Panc1 (cell line): ENCODE measurements around the gene SLC25A10. TPM values are rescaled to one million over a fixed set of nuclear protein-coding genes. Genes with fewer than 3 reads are reported as not detected.

Experiments
- ATAC-seq: fragments of 200-7000 bp; cut with Tn5 transposase; 2 replicates; pipeline ENCODE4 v1.9.1; 2020; ENCODE audit warnings: mild to moderate bottlenecking, moderate library complexity
- BruUV-seq: library from RNA; stranded (reverse); fragments of 400-500 nt; replicated peaks from 2 replicates; lab custom pipeline; 2021; lab: Mats Ljungman, UMichigan
- CTCF ChIA-PET: fragments of 300-600 bp; sonication (Branson Sonifier 250); formaldehyde crosslinking; loops from one replicate; lab custom pipeline; 2022; ENCODE audit warnings: antibody characterized with exemption; lab: Charles Lee
- POLR2A ChIA-PET: fragments of 300-600 bp; sonication (Branson Sonifier 250); formaldehyde crosslinking; loops from one replicate; lab custom pipeline; 2022; ENCODE audit warnings: antibody characterized with exemption; lab: Charles Lee
- DNase-seq: peaks from one replicate; pipeline ENCODE4 v3.0.0-alpha.2; 2010; ENCODE audit warnings: low read depth, low spot score
- H3K27ac ChIP-seq: 2 replicates; pipeline ENCODE4 v1.5.1; 2011; ENCODE audit warnings: mild to moderate bottlenecking, low read length, inconsistent platforms
- H3K27me3 ChIP-seq: fragments of 200-500 bp; sonication (Bioruptor generic); 2 replicates; pipeline ENCODE4 v1.6.0; 2014; ENCODE audit warnings: low read length, inconsistent platforms; ENCODE audit not compliant: control insufficient read depth, insufficient read depth
- H3K36me3 ChIP-seq: fragments of 200-500 bp; sonication (Bioruptor generic); 2 replicates; pipeline ENCODE4 v1.5.1; 2014; ENCODE audit warnings: inconsistent platforms, mild to moderate bottlenecking, low read length, moderate library complexity; ENCODE audit not compliant: control insufficient read depth, insufficient read depth
- H3K4me1 ChIP-seq: 2 replicates; pipeline ENCODE4 v1.5.1; 2011; ENCODE audit warnings: inconsistent platforms, mild to moderate bottlenecking, low read length, moderate library complexity; ENCODE audit not compliant: control insufficient read depth, insufficient read depth
- H3K4me3 ChIP-seq, 2 experiments: 2 replicates each; pipeline ENCODE4 v1.5.1; 2011 to 2012; ENCODE audit warnings: low read depth in 2 of 2, low read length in 2 of 2, mild to moderate bottlenecking in 2 of 2, inconsistent platforms in 1 of 2, moderate library complexity in 1 of 2
- H3K9me3 ChIP-seq: fragments of 200-500 bp; sonication (Bioruptor generic); 2 replicates; pipeline ENCODE4 v1.5.1; 2014; ENCODE audit warnings: low read depth, mild to moderate bottlenecking, inconsistent platforms, low read length, moderate library complexity; ENCODE audit not compliant: control insufficient read depth, insufficient read depth
- CTCF ChIP-seq: fragments of 450-650 bp; IDR thresholded peaks from 2 replicates; pipeline ENCODE4 v1.5.1; 2017; ENCODE audit warnings: mild to moderate bottlenecking
- POLR2AphosphoS5 ChIP-seq: IDR thresholded peaks from 2 replicates; pipeline ENCODE4 v1.6.1; 2012; ENCODE audit warnings: mild to moderate bottlenecking, low read depth, low read length, moderate library complexity
- REST ChIP-seq, 2 experiments: IDR thresholded peaks; 2 replicates each; pipeline ENCODE4 v1.6.1; 2011 to 2012; ENCODE audit warnings: low read depth in 2 of 2, control low read depth in 1 of 2, low read length in 1 of 2, mild to moderate bottlenecking in 1 of 2, moderate library complexity in 1 of 2; ENCODE audit not compliant: insufficient read depth in 1 of 2
- SIN3A ChIP-seq: IDR thresholded peaks from 2 replicates; pipeline ENCODE4 v1.6.1; 2012; ENCODE audit warnings: low read depth, mild to moderate bottlenecking, low read length, moderate library complexity, borderline replicate concordance; ENCODE audit not compliant: insufficient read depth
- TCF7L2 ChIP-seq: IDR thresholded peaks from 2 replicates; pipeline ENCODE4 v1.6.1; 2011; ENCODE audit warnings: mild to moderate bottlenecking, low read depth, low read length, inconsistent platforms
- in situ Hi-C: cut with HindIII; loops from 2 replicates; pipeline ENCODE4 v1.10.0; 2016; ENCODE audit warnings: low sequenced_read_pairs, low pct_unique_long_range_greater_than_20kb
- intact Hi-C: fragments of 100-400 bp; cut with micrococcal nuclease; formaldehyde crosslinking; loops from one replicate; pipeline ENCODE4 v1.10.0; 2022; ENCODE audit not compliant: unreplicated experiment
- total RNA-seq: library from RNA; stranded (reverse); gene quantifications from one replicate; pipeline ENCODE4 v1.2.1, GENCODE V29; 2021; ENCODE audit not compliant: unreplicated experiment

The SLC25A10 gene
- total RNA-seq, 1 experiment from 2014 or later = 81.2 TPM

- in situ Hi-C loops (no loop called here), intact Hi-C loops (no loop called here)
- no peaks in the 10 kb centered on the region for H3K9me3 ChIP-seq
- ChIA-PET POLR2A (no interaction called here), CTCF (interaction anchor here (0.5 to 0.8 kb wide), 3 partner anchors 33 to 245 kb away, joined by 3 to 6 read pairs (median 3); no protein-coding TSS in a partner anchor)
- DNase-seq = no peak
- no peak for TF ChIP-seq REST (IDR thresholded peaks at IDR 0.05; ENCODE audit: insufficient read depth in 1 of 2, low read depth in 2 of 2, low read length in 1 of 2)
- TF ChIP-seq TCF7L2 = no peak
- 0 out of 2 replicates have a peak, but pooled peaks have one; percentile 38 for TF ChIP-seq SIN3A
- TF ChIP-seq POLR2AphosphoS5 = peak; percentile 75
- no peak for TF ChIP-seq CTCF
- H3K4me3 ChIP-seq = peak overlapping the region; percentile 78 to 82
- peak overlapping the region; percentile 87 for H3K27ac ChIP-seq
- H3K27me3 ChIP-seq = no peaks in the 10 kb centered on the region
- peaks cover 37% of the 10 kb centered on the region for H3K4me1 ChIP-seq
- no TSS peak for BruUV-seq
- peaks cover 7% of the 10 kb centered on the region; the same call in 1 of the 2 replicates for H3K36me3 ChIP-seq
- ATAC-seq = peak; percentile 18
These were observed 1.4 kb upstream of the SLC25A10 start for GRCh38 chr17:81710514-81711308.

- DNase-seq (no peak), ATAC-seq (peak; percentile 52)
- ChIA-PET CTCF (no interaction called here), POLR2A (interaction anchor here (0.6 kb wide), 3 partner anchors 9 to 35 kb away, joined by 4 to 5 read pairs (median 4); partner anchors contain the start of gene MRPL12)
- Histone ChIP-seq H3K4me3 (peak overlapping the region; percentile 78 to 82), H3K27me3 (no peaks in the 10 kb centered on the region), H3K9me3 (no peaks in the 10 kb centered on the region), H3K27ac (peak overlapping the region; percentile 92), H3K4me1 (peaks cover 37% of the 10 kb centered on the region), H3K36me3 (peaks cover 6% of the 10 kb centered on the region; the same call in 1 of the 2 replicates)
- no TSS peak for BruUV-seq
- intact Hi-C loops = no loop called here
- in situ Hi-C loops = no loop called here
- no peak; the same call in 1 of the 2 replicates for TF ChIP-seq CTCF
- TF ChIP-seq REST (IDR thresholded peaks at IDR 0.05; ENCODE audit: insufficient read depth in 1 of 2, low read depth in 2 of 2, low read length in 1 of 2) = no peak
- TF ChIP-seq SIN3A = peak; percentile 71; the same call in 1 of the 2 replicates
- no peak; the same call in 1 of the 2 replicates for TF ChIP-seq POLR2AphosphoS5
- peak; percentile 97 for TF ChIP-seq TCF7L2
These were observed 452 bp downstream of the SLC25A10 start for GRCh38 chr17:81712468-81713003.
